NCI-H1105 treated with DMSO at 0.1 percent for 48 hours (cell line): ENCODE data around the gene PTGDS.

Experiments used
- DNase-seq: peaks from one replicate; lab custom pipeline; 2025; lab: John Stamatoyannopoulos, UW

The PTGDS gene

GRCh38 chr9:136973618-136974617, 3.4 kb upstream of the PTGDS start:
- no peak for DNase-seq

GRCh38 chr9:136974817-136975535, 2.3 kb upstream of the PTGDS start:
- DNase-seq = no peak

- DNase-seq = no peak
These were observed 1.7 kb upstream of the PTGDS start for GRCh38 chr9:136975644-136976043.

GRCh38 chr9:136977649-136978072, 357 bp downstream of the PTGDS start:
- DNase-seq = no peak

GRCh38 chr9:136978073-136978864, 965 bp downstream of the PTGDS start:
- DNase-seq = no peak

- no peak for DNase-seq
These were observed 1.7 kb downstream of the PTGDS start for GRCh38 chr9:136978865-136979544.

- no peak for DNase-seq
These were observed 2.7 kb downstream of the PTGDS start for GRCh38 chr9:136979769-136980587.

GRCh38 chr9:136980669-136981478, 3.6 kb downstream of the PTGDS start:
- no peak for DNase-seq

- DNase-seq = no peak
These were observed 4.4 kb downstream of the PTGDS start for GRCh38 chr9:136981588-136982231.

- DNase-seq = no peak
These were observed 5.1 kb downstream of the PTGDS start, which contains the start of gene LCNL1 for GRCh38 chr9:136982232-136983051. Gene LCNL1 (plus strand): TSS chr9:136982993. CDS start chr9:136983587, 594 bp downstream.

- no peak for DNase-seq
These were observed 5.9 kb downstream of the PTGDS start for GRCh38 chr9:136983167-136983566.

GRCh38 chr9:136983656-136984314, 6.5 kb downstream of the PTGDS start:
- no peak for DNase-seq

GRCh38 chr9:136984464-136985026, 7.2 kb downstream of the PTGDS start:
- DNase-seq = no peak

GRCh38 chr9:136985027-136985602, 7.8 kb downstream of the PTGDS start:
- no peak for DNase-seq

GRCh38 chr9:136985853-136986252, 8.5 kb downstream of the PTGDS start:
- no peak for DNase-seq

- DNase-seq = no peak
These were observed 11.6 kb downstream of the PTGDS start for GRCh38 chr9:136988872-136989271.
